Esophagus muscularis mucosa (tissue), 3 donors: ENCODE measurements around the gene C19orf85.

Source experiments
- EP300 ChIP-seq: sonication (generic); formaldehyde crosslinking; IDR thresholded peaks from one replicate; pipeline ENCODE4 v1.6.1; 2017; ENCODE audit warnings: antibody characterized with exemption
- TF ChIP-seq, protein P1 (sequence below), 3 experiments: fragments of 200-600 bp in 2 of 3; fragments of 450-650 bp in 1 of 3; sonication (generic) in 2 of 3; IDR thresholded peaks; one replicate each; pipeline ENCODE4 v1.5.1; 2017 to 2019; ENCODE audit warnings: antibody characterized with exemption in 3 of 3, mild to moderate bottlenecking in 2 of 3, moderate library complexity in 1 of 3

DNA sequence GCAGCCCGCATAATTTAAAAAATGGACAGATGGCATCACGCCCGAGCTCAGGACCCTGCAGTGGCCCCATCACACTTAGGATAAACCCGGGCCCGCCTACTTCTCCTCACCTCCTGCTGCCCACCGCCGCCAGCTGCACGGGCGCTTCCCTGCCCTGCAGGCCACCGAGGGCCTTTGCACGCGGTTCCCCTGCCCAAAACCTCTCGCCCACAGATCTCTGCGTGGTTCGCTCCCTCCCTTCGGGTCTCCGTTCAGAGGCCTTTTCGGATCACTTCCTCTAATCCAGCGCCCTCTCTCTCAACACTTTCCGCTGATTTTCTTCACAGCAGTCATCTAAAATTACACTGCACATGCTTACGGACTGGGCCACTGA lies 23.2 kb downstream of the C19orf85 start:
- no peak for TF ChIP-seq EP300
- TF ChIP-seq, protein P1, sequence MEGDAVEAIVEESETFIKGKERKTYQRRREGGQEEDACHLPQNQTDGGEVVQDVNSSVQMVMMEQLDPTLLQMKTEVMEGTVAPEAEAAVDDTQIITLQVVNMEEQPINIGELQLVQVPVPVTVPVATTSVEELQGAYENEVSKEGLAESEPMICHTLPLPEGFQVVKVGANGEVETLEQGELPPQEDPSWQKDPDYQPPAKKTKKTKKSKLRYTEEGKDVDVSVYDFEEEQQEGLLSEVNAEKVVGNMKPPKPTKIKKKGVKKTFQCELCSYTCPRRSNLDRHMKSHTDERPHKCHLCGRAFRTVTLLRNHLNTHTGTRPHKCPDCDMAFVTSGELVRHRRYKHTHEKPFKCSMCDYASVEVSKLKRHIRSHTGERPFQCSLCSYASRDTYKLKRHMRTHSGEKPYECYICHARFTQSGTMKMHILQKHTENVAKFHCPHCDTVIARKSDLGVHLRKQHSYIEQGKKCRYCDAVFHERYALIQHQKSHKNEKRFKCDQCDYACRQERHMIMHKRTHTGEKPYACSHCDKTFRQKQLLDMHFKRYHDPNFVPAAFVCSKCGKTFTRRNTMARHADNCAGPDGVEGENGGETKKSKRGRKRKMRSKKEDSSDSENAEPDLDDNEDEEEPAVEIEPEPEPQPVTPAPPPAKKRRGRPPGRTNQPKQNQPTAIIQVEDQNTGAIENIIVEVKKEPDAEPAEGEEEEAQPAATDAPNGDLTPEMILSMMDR (IDR thresholded peaks at IDR 0.05) = no peak
